PC-3 (cell line): ENCODE data around the gene TNFAIP8L3.

Experiments used
- EZH2phosphoT487 ChIP-seq: fragments of 300-600 bp; sonication (generic); IDR thresholded peaks from 2 replicates; pipeline ENCODE4 v1.6.1; 2018; ENCODE audit warnings: mild to moderate bottlenecking, antibody characterized with exemption, low read length, borderline replicate concordance
- TF ChIP-seq, protein P1 (sequence below): fragments of 300-600 bp; sonication (generic); conservative IDR thresholded peaks from 2 replicates; pipeline ENCODE4 v1.5.1; 2017; ENCODE audit warnings: antibody characterized with exemption, low read depth, mild to moderate bottlenecking, low read length

DNA sequence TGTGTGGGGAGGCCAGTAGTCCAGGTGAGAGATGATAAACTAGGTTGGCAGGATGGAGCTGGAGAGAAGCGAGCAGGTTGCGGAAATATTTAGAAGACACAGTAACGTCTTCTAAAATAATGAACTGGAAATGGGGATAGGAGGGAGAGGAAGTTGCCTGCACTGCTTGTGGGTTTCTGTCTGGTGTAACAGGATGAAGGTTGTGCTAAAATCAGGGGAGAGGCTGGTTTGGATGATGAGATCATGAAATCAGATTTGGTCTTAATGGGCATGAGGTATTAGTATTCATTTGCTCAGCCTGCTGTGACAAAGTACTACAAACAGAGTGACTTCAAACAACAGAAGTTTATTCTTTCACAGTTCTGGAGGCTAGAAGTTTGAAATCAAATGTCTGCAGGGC lies 32.1 kb upstream of the TNFAIP8L3 start:
- TF ChIP-seq, protein P1, sequence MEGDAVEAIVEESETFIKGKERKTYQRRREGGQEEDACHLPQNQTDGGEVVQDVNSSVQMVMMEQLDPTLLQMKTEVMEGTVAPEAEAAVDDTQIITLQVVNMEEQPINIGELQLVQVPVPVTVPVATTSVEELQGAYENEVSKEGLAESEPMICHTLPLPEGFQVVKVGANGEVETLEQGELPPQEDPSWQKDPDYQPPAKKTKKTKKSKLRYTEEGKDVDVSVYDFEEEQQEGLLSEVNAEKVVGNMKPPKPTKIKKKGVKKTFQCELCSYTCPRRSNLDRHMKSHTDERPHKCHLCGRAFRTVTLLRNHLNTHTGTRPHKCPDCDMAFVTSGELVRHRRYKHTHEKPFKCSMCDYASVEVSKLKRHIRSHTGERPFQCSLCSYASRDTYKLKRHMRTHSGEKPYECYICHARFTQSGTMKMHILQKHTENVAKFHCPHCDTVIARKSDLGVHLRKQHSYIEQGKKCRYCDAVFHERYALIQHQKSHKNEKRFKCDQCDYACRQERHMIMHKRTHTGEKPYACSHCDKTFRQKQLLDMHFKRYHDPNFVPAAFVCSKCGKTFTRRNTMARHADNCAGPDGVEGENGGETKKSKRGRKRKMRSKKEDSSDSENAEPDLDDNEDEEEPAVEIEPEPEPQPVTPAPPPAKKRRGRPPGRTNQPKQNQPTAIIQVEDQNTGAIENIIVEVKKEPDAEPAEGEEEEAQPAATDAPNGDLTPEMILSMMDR: no peak
- no peak for TF ChIP-seq EZH2phosphoT487
